OCI-LY1 (cell line): ENCODE data around the gene CLEC17A.
"Not testable (repeated sequence)": the region's sequence is repeated elsewhere in the genome, so short reads cannot be mapped to it uniquely, and the experiment has no call there.

Source experiments
- H2AFZ ChIP-seq: fragments of 200-600 bp; sonication (generic), shearing (Covaris generic); 2 replicates; pipeline ENCODE4 v1.6.0; 2014; ENCODE audit warnings: antibody characterized with exemption, mild to moderate bottlenecking, low read length
- H3F3A ChIP-seq: fragments of 200-600 bp; sonication (generic), shearing (Covaris generic); 2 replicates; pipeline ENCODE4 v1.6.0; 2014; ENCODE audit warnings: mild to moderate bottlenecking, antibody characterized with exemption, low read length, moderate library complexity; ENCODE audit not compliant: insufficient read depth
- H3K27ac ChIP-seq: fragments of 200-600 bp; sonication (generic); 2 replicates; pipeline ENCODE4 v1.5.1; 2014; ENCODE audit warnings: low read length, mixed run types, mild to moderate bottlenecking, low read depth; ENCODE audit not compliant: poor library complexity, severe bottlenecking
- H3K27me3 ChIP-seq: fragments of 200-600 bp; sonication (generic); 2 replicates; pipeline ENCODE4 v1.6.0; 2014; ENCODE audit warnings: antibody characterized with exemption, mild to moderate bottlenecking, low read length, moderate library complexity; ENCODE audit not compliant: insufficient read depth
- H3K36me3 ChIP-seq: fragments of 200-600 bp; sonication (generic); 2 replicates; pipeline ENCODE4 v1.6.1; 2014; ENCODE audit warnings: mild to moderate bottlenecking, antibody characterized with exemption, low read length, moderate library complexity, mixed read lengths; ENCODE audit not compliant: insufficient read depth
- H3K4me1 ChIP-seq: fragments of 200-600 bp; sonication (generic); 2 replicates; pipeline ENCODE4 v1.5.1; 2014; ENCODE audit warnings: mild to moderate bottlenecking, low read length, moderate library complexity; ENCODE audit not compliant: insufficient read depth, severe bottlenecking
- H3K4me2 ChIP-seq: fragments of 200-600 bp; sonication (generic), shearing (Covaris generic); 2 replicates; pipeline ENCODE4 v1.6.1; 2014; ENCODE audit warnings: low read length
- H3K4me3 ChIP-seq: fragments of 200-600 bp; sonication (generic); 2 replicates; pipeline ENCODE4 v1.5.1; 2014; ENCODE audit warnings: low read length, low read depth, mild to moderate bottlenecking, mixed read lengths; ENCODE audit not compliant: poor library complexity, severe bottlenecking
- H3K79me2 ChIP-seq: fragments of 200-600 bp; shearing (Covaris generic); 2 replicates; pipeline ENCODE4 v1.6.1; 2016; ENCODE audit warnings: mixed run types, low read length, mixed read lengths; ENCODE audit not compliant: insufficient read depth
- H3K9ac ChIP-seq: fragments of 200-600 bp; sonication (generic), shearing (Covaris generic); 2 replicates; pipeline ENCODE4 v1.6.1; 2014; ENCODE audit warnings: mild to moderate bottlenecking, low read length, mixed read lengths
- H3K9me2 ChIP-seq: fragments of 200-600 bp; sonication (generic), shearing (Covaris generic); 2 replicates; pipeline ENCODE4 v1.6.1; 2014; ENCODE audit warnings: low read depth, mild to moderate bottlenecking, low read length, mixed read lengths
- H3K9me3 ChIP-seq: fragments of 200-600 bp; shearing (Covaris generic); 2 replicates; pipeline ENCODE4 v1.6.1; 2014; ENCODE audit warnings: low read length, mixed read lengths
- H4K20me1 ChIP-seq: fragments of 200-600 bp; sonication (generic), shearing (Covaris generic); 2 replicates; pipeline ENCODE4 v1.6.0; 2016; ENCODE audit warnings: mild to moderate bottlenecking, low read length; ENCODE audit not compliant: insufficient read depth
- CTCF ChIP-seq: fragments of 200-600 bp; sonication (generic), shearing (Covaris generic); IDR thresholded peaks from 2 replicates; pipeline ENCODE4 v1.5.1; 2017; ENCODE audit warnings: mild to moderate bottlenecking, antibody characterized with exemption, low read length, moderate library complexity, mixed read lengths
- EZH2 ChIP-seq: fragments of 200-600 bp; sonication (generic), shearing (Covaris generic); IDR thresholded peaks from 2 replicates; pipeline ENCODE4 v1.8.0; 2017; ENCODE audit warnings: borderline replicate concordance, mixed run types, mild to moderate bottlenecking, antibody characterized with exemption, low read length, moderate library complexity, mixed read lengths

Gene CLEC17A

GRCh38 chr19:14563989-14564651 lies 18.8 kb upstream of the CLEC17A start:
- Histone ChIP-seq H2AFZ (no peak overlapping the region), H3K79me2 (no peaks in the 10 kb centered on the region), H3K9me2 (no peaks in the 10 kb centered on the region), H4K20me1 (no peaks in the 10 kb centered on the region), H3K36me3 (peaks cover 33% of the 10 kb centered on the region; the same call in 1 of the 2 replicates), H3K4me2 (no peak overlapping the region), H3K9me3 (no peaks in the 10 kb centered on the region), H3K27ac (no peak overlapping the region), H3K9ac (no peak overlapping the region), H3K4me3 (no peak overlapping the region), H3F3A (no peaks in the 10 kb centered on the region), H3K4me1 (peaks cover 20% of the 10 kb centered on the region), H3K27me3 (no peaks in the 10 kb centered on the region)
- TF ChIP-seq CTCF (no peak), EZH2 (no peak)

GRCh38 chr19:14564652-14565297 lies 18.1 kb upstream of the CLEC17A start:
- not testable (repeated sequence) for H3K9me3 ChIP-seq, H3K4me2 ChIP-seq, H3K9me2 ChIP-seq, H4K20me1 ChIP-seq, H3K79me2 ChIP-seq, H3K4me3 ChIP-seq, H2AFZ ChIP-seq, H3K27me3 ChIP-seq, H3K9ac ChIP-seq, H3F3A ChIP-seq
- Histone ChIP-seq H3K27ac (peak overlapping the region; percentile 38), H3K4me1 (peaks cover 14% of the 10 kb centered on the region), H3K36me3 (peaks cover 33% of the 10 kb centered on the region; the same call in 1 of the 2 replicates)

GRCh38 chr19:14565298-14565679 lies 17.6 kb upstream of the CLEC17A start:
- peaks cover 33% of the 10 kb centered on the region; the same call in 1 of the 2 replicates for H3K36me3 ChIP-seq
- H3K9ac ChIP-seq, result no peak overlapping the region
- H2AFZ ChIP-seq, result no peak overlapping the region
- no peaks in the 10 kb centered on the region for H3F3A ChIP-seq
- no peaks in the 10 kb centered on the region for H3K27me3 ChIP-seq
- H4K20me1 ChIP-seq, result no peaks in the 10 kb centered on the region
- no peaks in the 10 kb centered on the region for H3K9me3 ChIP-seq
- H3K79me2 ChIP-seq, result no peaks in the 10 kb centered on the region
- H3K9me2 ChIP-seq, result no peaks in the 10 kb centered on the region
- no peak overlapping the region for H3K4me2 ChIP-seq
- no peak overlapping the region for H3K4me3 ChIP-seq
- no peak overlapping the region for H3K27ac ChIP-seq
- no peak for TF ChIP-seq CTCF
- TF ChIP-seq EZH2, result no peak
- peaks cover 10% of the 10 kb centered on the region for H3K4me1 ChIP-seq
